ENCODE results near the gene PKNOX2. TPM values are rescaled to one million over a fixed set of nuclear protein-coding genes. Genes with fewer than 3 reads are reported as not detected.

The PKNOX2 gene
- total RNA-seq, 4 donors from 2014 or later = 1.5 to 4.6 (median 2.8) TPM

DNA sequence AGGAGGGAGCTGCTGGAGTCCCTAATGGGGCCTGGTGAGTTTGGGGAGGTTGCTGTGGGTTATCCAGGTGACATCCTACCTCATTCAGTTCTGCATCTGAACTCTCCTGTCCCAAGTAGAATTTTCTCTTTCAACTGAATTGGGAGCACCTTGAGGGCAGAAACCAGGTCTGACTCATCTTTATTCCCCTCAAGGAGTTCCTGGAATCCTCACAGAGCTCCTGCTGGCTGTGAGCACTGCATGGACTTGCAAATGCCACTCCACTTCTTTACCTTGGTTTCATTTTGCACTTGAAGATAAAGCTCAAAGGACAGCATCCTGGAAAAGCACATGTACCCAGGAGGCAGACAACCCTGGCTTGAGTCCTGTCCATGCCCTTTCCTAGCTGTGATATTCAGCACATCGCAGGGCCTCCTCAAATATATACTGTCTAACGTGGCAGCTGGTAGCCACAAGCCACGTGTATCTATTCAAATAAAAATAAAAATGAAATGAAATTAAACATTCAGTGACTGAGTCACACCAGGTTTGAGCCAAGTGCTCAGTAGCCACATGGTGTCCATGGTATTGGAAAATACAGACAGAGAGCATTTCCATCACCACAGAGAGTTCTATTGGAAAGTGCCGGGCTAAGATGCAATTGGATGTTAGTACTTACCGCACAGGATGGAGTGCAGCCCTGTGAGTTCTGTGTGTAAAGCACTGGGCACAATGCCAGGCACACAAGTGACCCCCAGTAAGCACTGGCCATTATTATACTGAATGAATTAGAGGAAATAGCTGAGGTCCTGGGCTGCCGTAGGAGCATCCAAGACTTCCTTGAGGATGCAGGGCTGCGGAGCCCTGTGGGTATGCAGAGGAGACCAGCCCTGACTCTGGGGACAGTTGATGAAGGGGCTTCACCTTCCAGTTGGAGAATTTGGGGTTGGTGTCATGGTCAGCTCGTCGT, 149.0 kb downstream of the PKNOX2 start:
- intact Hi-C loops (cut with DNase I; ENCODE audit: low total_unique reads) = no loop called here
- H3K4me3 ChIP-seq (ENCODE audit: low read depth, poor library complexity, severe bottlenecking) = no peak overlapping the region
- TF ChIP-seq, protein P1, sequence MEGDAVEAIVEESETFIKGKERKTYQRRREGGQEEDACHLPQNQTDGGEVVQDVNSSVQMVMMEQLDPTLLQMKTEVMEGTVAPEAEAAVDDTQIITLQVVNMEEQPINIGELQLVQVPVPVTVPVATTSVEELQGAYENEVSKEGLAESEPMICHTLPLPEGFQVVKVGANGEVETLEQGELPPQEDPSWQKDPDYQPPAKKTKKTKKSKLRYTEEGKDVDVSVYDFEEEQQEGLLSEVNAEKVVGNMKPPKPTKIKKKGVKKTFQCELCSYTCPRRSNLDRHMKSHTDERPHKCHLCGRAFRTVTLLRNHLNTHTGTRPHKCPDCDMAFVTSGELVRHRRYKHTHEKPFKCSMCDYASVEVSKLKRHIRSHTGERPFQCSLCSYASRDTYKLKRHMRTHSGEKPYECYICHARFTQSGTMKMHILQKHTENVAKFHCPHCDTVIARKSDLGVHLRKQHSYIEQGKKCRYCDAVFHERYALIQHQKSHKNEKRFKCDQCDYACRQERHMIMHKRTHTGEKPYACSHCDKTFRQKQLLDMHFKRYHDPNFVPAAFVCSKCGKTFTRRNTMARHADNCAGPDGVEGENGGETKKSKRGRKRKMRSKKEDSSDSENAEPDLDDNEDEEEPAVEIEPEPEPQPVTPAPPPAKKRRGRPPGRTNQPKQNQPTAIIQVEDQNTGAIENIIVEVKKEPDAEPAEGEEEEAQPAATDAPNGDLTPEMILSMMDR (IDR thresholded peaks at IDR 0.05) = no peak
- TF ChIP-seq POLR2A (IDR thresholded peaks at IDR 0.05) = no peak
- WGBS, 2 donors = 60 to 73% methylated on average over 9 of the region's 9 CpGs
- DNase-seq (ENCODE audit: low spot score in 2 of 2) = peak in 1 of 2 donors; percentile 80

DNA sequence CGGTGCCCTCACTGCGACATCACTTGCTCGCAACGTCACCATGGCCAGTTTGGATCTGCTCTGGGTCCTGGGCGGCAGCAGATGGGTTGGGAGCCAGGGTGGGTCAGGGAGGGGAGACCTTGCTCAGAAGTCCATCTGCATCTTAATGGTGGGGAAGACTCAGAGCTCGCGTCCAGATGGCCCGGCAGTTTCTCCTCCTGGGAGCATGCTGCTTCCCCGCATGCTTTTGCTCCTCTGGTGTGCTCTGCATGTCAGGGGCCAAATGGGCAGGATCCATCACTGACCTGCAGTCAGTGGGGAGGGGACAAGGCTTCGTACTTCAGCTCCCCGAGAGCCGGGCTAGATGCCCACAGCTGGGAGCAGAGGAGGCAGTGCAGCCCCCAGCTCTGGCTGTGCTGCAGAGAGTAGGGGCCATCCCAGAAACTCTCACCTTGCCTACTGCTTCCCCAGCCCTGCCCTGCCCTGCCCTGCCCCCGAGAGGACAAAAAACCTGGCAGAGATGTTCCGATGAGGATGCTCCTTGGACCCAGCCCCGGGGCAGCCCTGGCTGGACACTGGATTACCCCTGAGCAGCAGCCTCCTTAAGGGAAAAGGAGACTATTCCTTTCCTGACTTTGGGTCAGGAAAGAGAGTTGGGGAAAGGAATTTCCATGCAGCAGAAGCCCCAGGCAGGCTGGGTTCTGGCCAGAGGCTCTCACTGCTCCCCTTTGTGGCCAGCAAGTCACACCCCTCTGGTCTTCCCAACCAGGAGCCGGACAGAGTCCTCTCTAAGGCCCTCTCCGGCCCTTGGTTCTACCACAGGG, 149.9 kb downstream of the PKNOX2 start:
- intact Hi-C loops (cut with DNase I; ENCODE audit: low total_unique reads) = no loop called here
- no peak overlapping the region for H3K4me3 ChIP-seq (ENCODE audit: low read depth, poor library complexity, severe bottlenecking)
- WGBS, 2 donors = 72 to 82% methylated on average over 16 to 17 of the region's 17 CpGs
- TF ChIP-seq POLR2A (IDR thresholded peaks at IDR 0.05) = no peak
- TF ChIP-seq, protein P1 (IDR thresholded peaks at IDR 0.05) = no peak
- DNase-seq (ENCODE audit: low spot score in 2 of 2) = peak in 1 of 2 donors; percentile 69

DNA sequence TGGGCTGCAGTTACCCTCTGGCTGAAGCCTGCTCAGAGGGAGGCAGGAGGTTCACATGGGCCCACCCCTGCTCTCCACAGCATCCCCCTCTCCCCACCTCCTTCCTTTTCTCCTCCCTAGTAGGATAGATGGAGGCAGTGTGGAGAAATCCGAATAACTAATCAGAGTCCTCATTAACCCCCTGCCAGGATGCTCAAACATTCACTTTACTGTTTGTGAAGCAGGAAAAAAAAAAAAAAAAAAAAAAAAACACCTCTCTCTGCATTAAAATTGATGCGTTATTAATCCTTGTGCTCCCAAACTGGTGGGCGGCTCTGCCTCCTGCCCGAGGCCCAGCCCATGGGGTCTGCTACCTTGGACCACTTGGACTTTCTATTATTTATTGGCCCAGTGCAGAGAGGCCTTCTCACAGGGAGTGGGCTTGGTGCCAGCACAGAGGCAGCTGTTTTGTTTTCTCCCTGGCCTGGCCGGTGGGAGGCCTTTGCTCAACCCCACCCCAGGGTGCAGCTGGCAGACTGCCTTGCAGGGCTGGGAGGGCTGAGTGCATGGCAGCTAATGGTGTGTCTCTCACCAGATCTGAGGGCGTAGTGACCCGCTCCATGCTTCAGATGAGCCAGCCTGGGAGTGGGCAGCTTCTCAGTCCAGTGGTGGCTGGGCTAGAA, 150.7 kb downstream of the PKNOX2 start:
- intact Hi-C loops (cut with DNase I; ENCODE audit: low total_unique reads) = no loop called here
- no peak overlapping the region for H3K4me3 ChIP-seq (ENCODE audit: low read depth, poor library complexity, severe bottlenecking)
- no peak for TF ChIP-seq POLR2A (IDR thresholded peaks at IDR 0.05)
- TF ChIP-seq, protein P1 (IDR thresholded peaks at IDR 0.05) = no peak
- 66 to 69% methylated on average over 7 of the region's 7 CpGs for WGBS, 2 donors
- DNase-seq (ENCODE audit: low spot score in 2 of 2) = peak in 1 of 2 donors; percentile 79

DNA sequence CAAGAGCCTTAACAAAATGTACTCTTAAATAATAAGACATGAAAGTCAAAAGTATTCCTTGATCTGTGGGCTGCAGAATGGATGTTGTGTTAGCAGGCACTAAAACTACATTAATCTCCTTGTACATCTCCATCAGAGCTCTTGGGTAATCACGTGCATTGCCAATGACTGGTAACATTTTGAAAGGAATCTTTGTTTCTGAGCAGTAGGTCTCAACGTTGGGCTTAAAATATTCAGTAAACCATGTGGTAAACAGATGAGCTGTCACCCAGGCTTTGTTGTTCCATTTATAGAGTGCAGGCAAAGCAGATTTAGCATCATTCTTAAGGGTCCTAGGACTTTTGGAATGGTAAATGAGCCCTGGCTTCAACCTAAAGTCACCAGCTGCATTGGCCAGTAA, 152.9 kb downstream of the PKNOX2 start:
- no peak for TF ChIP-seq POLR2A (IDR thresholded peaks at IDR 0.05)
- TF ChIP-seq, protein P1 (IDR thresholded peaks at IDR 0.05) = no peak
- no peak for DNase-seq (ENCODE audit: low spot score in 2 of 2)
- 61 to 77% methylated on average over 2 of the region's 2 CpGs for WGBS, 2 donors

DNA sequence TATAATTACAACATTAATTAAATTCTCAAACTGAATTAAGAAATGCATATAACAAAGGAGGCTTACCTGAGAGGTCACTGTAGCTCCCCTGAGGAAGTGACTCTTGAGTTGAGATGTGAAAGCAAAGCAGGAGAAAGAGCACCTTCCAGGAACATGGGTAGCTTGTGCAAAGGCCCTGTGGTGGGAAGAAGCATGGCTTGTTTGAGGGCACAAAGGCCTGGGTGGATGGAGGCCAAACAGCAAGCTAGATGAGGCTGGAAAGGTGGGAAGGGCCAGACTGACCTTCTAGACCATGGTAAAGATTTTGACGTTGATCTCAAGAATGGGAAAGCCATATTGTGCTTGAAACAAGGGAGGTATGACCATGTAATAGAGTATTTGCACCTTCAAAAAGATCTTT, 155.1 kb downstream of the PKNOX2 start:
- 82 to 91% methylated on average over 1 of the region's 1 CpG for WGBS, 2 donors
- peak in 1 of 2 donors; percentile 29 for DNase-seq (ENCODE audit: low spot score in 2 of 2)
- intact Hi-C loops (cut with DNase I; ENCODE audit: low total_unique reads) = no loop called here
- no peak for TF ChIP-seq POLR2A (IDR thresholded peaks at IDR 0.05)
- TF ChIP-seq, protein P1 (IDR thresholded peaks at IDR 0.05) = no peak
- H3K4me3 ChIP-seq (ENCODE audit: low read depth, poor library complexity, severe bottlenecking) = no peak overlapping the region

More for the DNA sequence above, 152.9 kb downstream of the PKNOX2 start:
- no peak overlapping the region for H3K4me3 ChIP-seq (ENCODE audit: low read depth, poor library complexity, severe bottlenecking)
- intact Hi-C loops (cut with DNase I; ENCODE audit: low total_unique reads) = no loop called here

All from lower leg skin (tissue), 4 donors.